HepG2 (cell line): Measurements from ENCODE around the gene CLDN14. TPM values are rescaled to one million over a fixed set of nuclear protein-coding genes. Genes with fewer than 3 reads are reported as not detected.

Experiments used
- ATAC-seq: fragments of 200-7000 bp; cut with Tn5 transposase; 3 replicates; pipeline ENCODE4 v1.9.1; 2020; ENCODE audit warnings: mild to moderate bottlenecking, moderate library complexity
- BruUV-seq: library from RNA; stranded (reverse); fragments of 400-500 nt; replicated peaks from 2 replicates; lab custom pipeline; 2021; lab: Mats Ljungman, UMichigan
- CTCF ChIA-PET: fragments of 300-600 bp; formaldehyde crosslinking; extraction: SDS; loops from one replicate; lab custom pipeline; 2021; ENCODE audit warnings: low total read pairs, inconsistent platforms, low intra/inter-chr PET ratio; lab: Yijun Ruan, JAX
- POLR2A ChIA-PET: fragments of 350-600 bp; sonication (Branson Sonifier 250); formaldehyde crosslinking; loops from one replicate; lab custom pipeline; 2020; ENCODE audit warnings: antibody characterized with exemption, inconsistent platforms; lab: Yijun Ruan, JAX
- DNase-seq: peaks from one replicate; pipeline ENCODE4 v3.0.0-alpha.2; 2015; ENCODE audit warnings: low spot score
- FAIRE-seq: peaks from 3 replicates; lab custom pipeline; 2011; peaks lifted over from hg19 to GRCh38; lab: Jason Lieb, UNC
- H2AFZ ChIP-seq: one replicate; pipeline ENCODE4 v1.6.1; 2011; ENCODE audit warnings: low read length, inconsistent platforms
- H3K27ac ChIP-seq: fragments of 300-600 bp; 3 replicates; pipeline ENCODE4 v1.8.0; 2011; ENCODE audit warnings: mixed run types, mild to moderate bottlenecking, mixed read lengths, low read length, inconsistent platforms; ENCODE audit not compliant: insufficient read depth; ENCODE audit errors: extremely low read length
- H3K27me3 ChIP-seq, 2 experiments: fragments of 200-600 bp in 1 of 2; 2 replicates in 1 of 2; 3 replicates in 1 of 2; pipeline versions ENCODE4 v1.6.0 to v1.8.0; 2011; ENCODE audit warnings: low read length in 2 of 2, mild to moderate bottlenecking in 2 of 2, moderate library complexity in 2 of 2, inconsistent platforms in 1 of 2; ENCODE audit not compliant: insufficient read depth in 2 of 2, control insufficient read depth in 1 of 2
- H3K36me3 ChIP-seq, 2 experiments: fragments of 200-600 bp in 1 of 2; replicated peaks in 1 of 2; 2 replicates in 1 of 2; 3 replicates in 1 of 2; pipeline versions ENCODE4 v1.5.1 to v1.8.0; 2011; ENCODE audit warnings: low read length in 2 of 2, inconsistent platforms in 1 of 2; ENCODE audit not compliant: insufficient read depth in 2 of 2, control insufficient read depth in 1 of 2
- H3K4me1 ChIP-seq: 2 replicates; pipeline ENCODE4 v1.5.1; 2012; ENCODE audit warnings: low read length, inconsistent platforms; ENCODE audit not compliant: insufficient read depth
- H3K4me2 ChIP-seq: 2 replicates; pipeline ENCODE4 v1.6.0; 2011; ENCODE audit warnings: low read depth, low read length, inconsistent platforms
- H3K4me3 ChIP-seq, 3 experiments: fragments of 200-600 bp in 1 of 3; sonication (generic), shearing (Covaris generic) in 1 of 3; replicated peaks in 1 of 3; 2 replicates each; pipeline ENCODE4 v1.5.1; 2011 to 2016; ENCODE audit warnings: low read length in 3 of 3, inconsistent platforms in 2 of 3, low read depth in 2 of 3, mild to moderate bottlenecking in 2 of 3, control low read depth in 1 of 3, mixed read lengths in 1 of 3; ENCODE audit not compliant: insufficient read depth in 1 of 3
- H3K79me2 ChIP-seq: one replicate; pipeline ENCODE4 v1.6.1; 2011; ENCODE audit warnings: low read length, inconsistent platforms; ENCODE audit not compliant: insufficient read depth
- H3K9ac ChIP-seq: 2 replicates; pipeline ENCODE4 v1.6.0; 2011; ENCODE audit warnings: mild to moderate bottlenecking, low read depth, low read length, inconsistent platforms; ENCODE audit not compliant: insufficient read depth
- H3K9me3 ChIP-seq: 2 replicates; pipeline ENCODE4 v1.5.1; 2012; ENCODE audit warnings: mild to moderate bottlenecking, low read length
- H4K20me1 ChIP-seq: 2 replicates; pipeline ENCODE4 v1.6.0; 2011; ENCODE audit warnings: inconsistent platforms, mild to moderate bottlenecking, low read length, moderate library complexity; ENCODE audit not compliant: insufficient read depth
- AKNA ChIP-seq: sonication (generic); formaldehyde crosslinking; IDR thresholded peaks from 2 replicates; pipeline ENCODE4 v1.4.0; 2020; ENCODE audit warnings: missing genetic modification reagents, borderline replicate concordance
- HMG20A ChIP-seq: IDR thresholded peaks from 2 replicates; pipeline ENCODE4 v1.6.1; 2016; ENCODE audit warnings: borderline replicate concordance
- HOMEZ ChIP-seq: IDR thresholded peaks from 2 replicates; pipeline ENCODE4 v1.6.1; 2016; ENCODE audit warnings: low read depth
- MIER2 ChIP-seq: IDR thresholded peaks from 2 replicates; pipeline ENCODE4 v1.6.1; 2016; ENCODE audit warnings: missing biosample characterization, missing genetic modification reagents
- NR3C1 ChIP-seq: sonication (generic); formaldehyde crosslinking; IDR thresholded peaks from 2 replicates; pipeline ENCODE4 v1.4.0; 2020; ENCODE audit warnings: missing genetic modification reagents
- POGK ChIP-seq: sonication (generic); formaldehyde crosslinking; conservative IDR thresholded peaks from 2 replicates; pipeline ENCODE4 v1.8.0; 2022; ENCODE audit warnings: mild to moderate bottlenecking, moderate library complexity, missing genetic modification reagents
- TMF1 ChIP-seq: sonication (generic); formaldehyde crosslinking; IDR thresholded peaks from 2 replicates; pipeline ENCODE4 v1.8.1; 2022; ENCODE audit warnings: low read depth, missing genetic modification reagents
- ZNF292 ChIP-seq: sonication (generic); formaldehyde crosslinking; IDR thresholded peaks from 2 replicates; pipeline ENCODE4 v1.8.1; 2022; ENCODE audit warnings: mild to moderate bottlenecking, low read depth, missing genetic modification reagents, borderline replicate concordance
- ZNF776 ChIP-seq: sonication (generic); formaldehyde crosslinking; IDR thresholded peaks from 2 replicates; pipeline ENCODE4 v1.4.0; 2020; ENCODE audit warnings: mild to moderate bottlenecking, missing genetic modification reagents
- ZSCAN22 ChIP-seq: sonication (generic); formaldehyde crosslinking; IDR thresholded peaks from 2 replicates; pipeline ENCODE4 v1.4.0; 2020; ENCODE audit warnings: mild to moderate bottlenecking, missing genetic modification reagents
- WGBS: methylation state at CpG from one replicate; pipeline ENCODE4 v1.1.6; 2017; ENCODE audit warnings: low lambda C conversion rate; 5-methylcytosine and 5-hydroxymethylcytosine counted together
- in situ Hi-C: cut with HindIII; loops from 2 replicates; pipeline ENCODE4 v1.10.0; 2017; ENCODE audit warnings: low pct_unique_long_range_greater_than_20kb; ENCODE audit not compliant: extremely low pct_ligation_motif_present
- intact Hi-C: fragments of 100-400 bp; cut with micrococcal nuclease; formaldehyde crosslinking; loops from one replicate; pipeline ENCODE4 v1.10.0; 2022; ENCODE audit not compliant: unreplicated experiment
- polyA plus RNA-seq, 8 experiments: library from polyadenylated mRNA; depleted of rRNA in 3 of 8; stranded (reverse) in 7 of 8; unstranded in 1 of 8; fragments of >200 nt; fragmentation: Illumina TruSeq in 4 of 8; extraction: Trizol in 4 of 8; gene quantifications; 2 replicates each; pipeline versions ENCODE4 v1.2.1 to v1.2.3, GENCODE V29; 2011 to 2016; ENCODE audit warnings: low read depth in 4 of 8, missing spikeins in 1 of 8, mixed read lengths in 1 of 8; ENCODE audit not compliant: insufficient read depth in 1 of 8
- total RNA-seq, 5 experiments: library from RNA; depleted of rRNA; stranded (reverse); fragments of >200 nt; fragmentation: Illumina TruSeq; extraction: Trizol; gene quantifications; 2 replicates each; pipeline ENCODE4 v1.2.3, GENCODE V29; 2016; ENCODE audit warnings: low read depth in 1 of 5

CLDN14 gene
- total and polyA plus RNA-seq, 2 of the 13 experiments (the other 11 are each of a cell fraction or from before 2014, with no cell fraction given) = 1.1 to 1.4 TPM

- ChIA-PET CTCF (no interaction called here), POLR2A (no interaction called here)
- TF ChIP-seq MIER2 (CRISPR knock-in tag) (no peak), AKNA (CRISPR knock-in tag) (no peak), ZNF776 (CRISPR knock-in tag) (no peak; the same call in none of the 2 replicates), HMG20A (no peak), POGK (no peak), ZNF292 (CRISPR knock-in tag) (no peak), ZSCAN22 (no peak), HOMEZ (CRISPR knock-in tag) (no peak), TMF1 (no peak), NR3C1 (CRISPR knock-in tag) (no peak)
- Histone ChIP-seq H3K4me3 (no peak overlapping the region), H3K4me1 (peaks cover 24% of the 10 kb centered on the region), H4K20me1 (no peaks in the 10 kb centered on the region), H3K4me2 (no peak overlapping the region), H3K27ac (no peak overlapping the region), H2AFZ (no peak overlapping the region), H3K9me3 (no peaks in the 10 kb centered on the region), H3K36me3 (no peaks in the 10 kb centered on the region), H3K27me3 (peaks cover 0 to 19% of the 10 kb centered on the region in 2 experiments; a peak in 2 of 5 replicates), H3K79me2 (no peaks in the 10 kb centered on the region), H3K9ac (no peak overlapping the region)
- intact Hi-C loops (no loop called here), in situ Hi-C loops (no loop called here)
- FAIRE-seq = no peak
- BruUV-seq = no TSS peak
- 37% methylated on average over 6 of the region's 6 CpGs for WGBS
- no peak for ATAC-seq
- no peak for DNase-seq
Measured at GRCh38 chr21:36510911-36511310, 31.0 kb upstream of the CLDN14 start.
